Measurements from ENCODE around the gene FOXF1. TPM values are rescaled to one million over a fixed set of nuclear protein-coding genes. Genes with fewer than 3 reads are reported as not detected.

The FOXF1 gene
- total RNA-seq, 2 experiments from 2014 or later, result not detected

DNA sequence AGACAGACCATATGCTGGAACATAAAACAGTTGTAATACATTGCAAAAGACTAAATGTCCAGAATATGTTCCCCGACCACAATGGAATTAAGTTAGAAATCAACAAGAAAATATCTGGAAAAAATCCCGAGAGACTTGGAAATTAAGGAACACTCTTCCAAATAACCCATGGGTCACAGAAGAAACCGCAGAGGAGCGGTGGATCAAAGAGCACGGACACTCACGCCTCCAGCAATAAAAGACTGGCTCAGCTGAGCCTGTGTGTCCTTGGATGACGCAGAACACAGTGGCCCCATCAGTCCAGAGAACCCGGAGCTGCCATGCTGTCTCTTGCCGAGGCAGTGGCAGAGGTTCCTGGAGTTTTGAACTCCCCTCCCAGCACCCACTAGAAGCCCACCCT is 30.9 kb upstream of the FOXF1 start:
- DNase-seq, result no peak

DNA sequence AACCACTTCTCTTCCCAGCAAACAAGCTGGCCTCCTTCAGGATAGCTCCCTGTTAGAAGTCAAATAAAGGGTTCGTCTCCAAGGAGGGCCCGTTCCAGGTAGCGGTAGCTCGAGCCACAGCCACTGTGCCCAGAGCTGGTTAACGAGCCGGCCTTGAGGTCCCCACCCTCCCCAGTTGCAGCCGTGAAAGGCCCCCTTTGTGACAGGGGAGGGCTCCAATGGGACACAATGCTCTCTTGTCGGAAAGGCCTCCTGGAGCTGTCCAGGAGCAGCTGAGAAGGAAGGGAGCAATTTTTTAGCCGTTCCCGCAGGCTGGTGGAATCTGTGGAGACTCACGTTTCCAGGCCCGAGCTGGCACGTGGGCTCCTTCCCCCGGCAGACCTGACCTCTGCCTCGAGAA is 29.9 kb upstream of the FOXF1 start:
- DNase-seq, result no peak
- ChIA-PET CTCF (no interaction called here), POLR2A (no interaction called here)
- Mint-ChIP-seq H3K4me1 (no peaks in the 10 kb centered on the region), H3K36me3 (ENCODE audit: low read depth) (no peaks in the 10 kb centered on the region), H3K4me3 (no peak overlapping the region), H3K27ac (no peak overlapping the region), H3K27me3 (peaks cover 15% of the 10 kb centered on the region), H3K9me3 (no peaks in the 10 kb centered on the region)

More for the DNA sequence above, 30.9 kb upstream of the FOXF1 start:
- ChIA-PET CTCF (no interaction called here), POLR2A (no interaction called here)
- Mint-ChIP-seq H3K4me3 (no peak overlapping the region), H3K4me1 (no peaks in the 10 kb centered on the region), H3K27me3 (peaks cover 18% of the 10 kb centered on the region), H3K27ac (no peak overlapping the region), H3K9me3 (no peaks in the 10 kb centered on the region), H3K36me3 (ENCODE audit: low read depth) (no peaks in the 10 kb centered on the region)

DNA sequence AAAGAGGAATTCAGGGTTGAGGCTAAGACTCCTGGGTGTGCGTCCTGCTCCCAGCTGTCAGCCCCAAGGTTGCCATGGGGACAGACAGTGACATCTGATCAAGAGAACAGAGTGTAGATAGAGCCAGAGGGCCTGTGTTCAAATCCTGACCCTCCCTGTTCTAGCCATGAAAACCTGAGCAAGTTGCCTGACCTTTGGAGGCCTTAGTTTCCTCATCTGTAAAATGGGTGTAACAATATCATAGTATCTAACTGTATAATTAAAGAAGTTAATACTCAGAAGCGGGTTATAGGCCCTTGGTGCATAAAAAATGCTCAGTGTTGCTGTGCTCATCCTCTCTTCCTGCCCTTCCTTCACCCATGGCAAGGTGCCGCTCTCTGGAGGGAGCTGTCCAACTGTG is 28.7 kb upstream of the FOXF1 start:
- CTCF ChIA-PET, result no interaction called here
- peaks cover 14% of the 10 kb centered on the region for H3K27me3 Mint-ChIP-seq
- no peaks in the 10 kb centered on the region for H3K9me3 Mint-ChIP-seq
- POLR2A ChIA-PET, result no interaction called here
- H3K4me3 Mint-ChIP-seq, result no peak overlapping the region
- no peaks in the 10 kb centered on the region for H3K36me3 Mint-ChIP-seq (ENCODE audit: low read depth)
- DNase-seq, result no peak
- H3K4me1 Mint-ChIP-seq, result no peaks in the 10 kb centered on the region
- H3K27ac Mint-ChIP-seq, result no peak overlapping the region

DNA sequence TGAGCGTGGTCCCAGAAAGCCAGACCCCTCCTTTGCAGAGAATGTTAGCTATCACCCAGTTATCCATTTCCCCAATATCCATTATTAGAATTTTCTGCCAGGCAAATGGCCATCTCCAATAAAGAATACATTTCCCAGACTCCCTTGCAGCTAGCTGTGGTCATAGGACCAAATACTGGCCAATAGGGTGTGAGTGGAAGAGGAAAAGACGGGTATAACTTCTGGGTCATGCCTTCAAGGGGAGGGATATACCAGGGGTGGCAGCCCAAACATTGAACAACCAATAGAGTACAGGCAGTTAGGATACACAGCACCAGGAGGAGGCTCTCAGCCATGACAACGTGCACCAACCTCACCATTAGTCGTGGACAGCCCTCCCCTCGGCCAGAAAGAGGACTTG is 26.1 kb upstream of the FOXF1 start:
- no peaks in the 10 kb centered on the region for H3K9me3 Mint-ChIP-seq
- ChIA-PET POLR2A (no interaction called here), CTCF (no interaction called here)
- no peak overlapping the region for H3K4me3 Mint-ChIP-seq
- no peak overlapping the region for H3K27ac Mint-ChIP-seq
- peaks cover 3% of the 10 kb centered on the region for H3K27me3 Mint-ChIP-seq
- H3K36me3 Mint-ChIP-seq (ENCODE audit: low read depth), result no peaks in the 10 kb centered on the region
- H3K4me1 Mint-ChIP-seq, result no peaks in the 10 kb centered on the region
- DNase-seq, result no peak

DNA sequence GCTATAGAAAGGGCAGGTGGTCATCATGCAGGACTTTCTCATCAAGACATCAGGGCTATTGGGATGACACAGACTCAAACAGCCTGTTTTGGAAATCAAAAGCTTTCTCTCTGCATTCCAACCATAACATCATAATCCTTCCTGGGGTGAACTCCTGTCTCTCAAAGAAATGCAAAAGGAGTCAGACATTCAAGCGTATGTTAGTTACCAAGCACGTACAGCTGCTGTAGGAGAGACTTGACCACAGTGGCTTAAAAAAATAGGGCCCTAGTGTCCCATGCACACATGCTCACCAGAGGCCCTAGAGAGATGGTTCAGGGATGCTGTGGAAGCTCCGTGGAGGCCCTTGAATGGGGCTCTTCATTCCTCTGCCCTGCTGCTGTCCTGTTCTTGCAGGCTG is 24.6 kb upstream of the FOXF1 start:
- no peak for DNase-seq
- no peaks in the 10 kb centered on the region for H3K9me3 Mint-ChIP-seq
- H3K36me3 Mint-ChIP-seq (ENCODE audit: low read depth), result no peaks in the 10 kb centered on the region
- POLR2A ChIA-PET, result no interaction called here
- no peak overlapping the region for H3K27ac Mint-ChIP-seq
- no peak overlapping the region for H3K4me3 Mint-ChIP-seq
- CTCF ChIA-PET, result no interaction called here
- peaks cover 5% of the 10 kb centered on the region for H3K27me3 Mint-ChIP-seq
- H3K4me1 Mint-ChIP-seq, result no peaks in the 10 kb centered on the region

DNA sequence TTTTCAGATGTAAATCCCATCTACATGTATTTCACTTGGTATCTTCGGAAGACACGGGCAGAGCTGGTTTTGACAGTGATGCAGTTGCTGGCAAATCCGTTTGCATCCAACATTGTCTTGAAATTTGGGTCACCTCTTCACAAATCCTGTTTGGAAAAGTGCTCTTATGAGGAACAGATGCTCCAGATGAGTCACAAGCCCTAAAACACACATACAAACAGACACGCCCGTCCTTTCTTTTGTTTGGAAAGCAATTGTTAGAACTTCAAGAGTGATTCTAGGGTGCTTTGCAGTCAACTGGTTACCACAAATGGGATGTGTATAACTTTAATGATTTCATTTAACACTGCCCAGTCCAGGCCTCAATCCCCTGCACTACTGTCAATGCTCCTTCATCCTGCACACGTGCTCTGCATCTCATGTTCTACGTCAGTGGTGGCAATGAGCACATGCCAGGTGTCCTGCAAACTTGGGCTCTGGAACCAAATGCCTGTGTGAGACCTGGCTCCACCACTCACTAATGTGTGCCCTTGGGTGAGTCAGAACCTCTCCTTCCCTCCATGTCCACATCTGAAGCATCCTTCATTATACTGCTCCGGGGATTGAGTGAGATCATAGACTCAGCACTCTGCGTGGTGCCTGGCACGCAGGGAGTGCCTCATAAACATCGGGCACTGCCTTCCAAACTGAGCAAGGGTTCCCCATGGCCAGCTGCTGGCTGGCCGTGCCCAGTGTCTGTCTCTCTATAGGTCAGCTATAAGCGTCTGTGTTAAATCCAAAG is 19.3 kb upstream of the FOXF1 start:
- H3K9me3 Mint-ChIP-seq, result no peaks in the 10 kb centered on the region
- H3K4me1 Mint-ChIP-seq, result no peaks in the 10 kb centered on the region
- no peak overlapping the region for H3K27ac Mint-ChIP-seq
- no peak overlapping the region for H3K4me3 Mint-ChIP-seq
- POLR2A ChIA-PET, result no interaction called here
- CTCF ChIA-PET, result no interaction called here
- DNase-seq, result no peak
- H3K36me3 Mint-ChIP-seq (ENCODE audit: low read depth), result no peaks in the 10 kb centered on the region
- H3K27me3 Mint-ChIP-seq, result peaks cover 46% of the 10 kb centered on the region

DNA sequence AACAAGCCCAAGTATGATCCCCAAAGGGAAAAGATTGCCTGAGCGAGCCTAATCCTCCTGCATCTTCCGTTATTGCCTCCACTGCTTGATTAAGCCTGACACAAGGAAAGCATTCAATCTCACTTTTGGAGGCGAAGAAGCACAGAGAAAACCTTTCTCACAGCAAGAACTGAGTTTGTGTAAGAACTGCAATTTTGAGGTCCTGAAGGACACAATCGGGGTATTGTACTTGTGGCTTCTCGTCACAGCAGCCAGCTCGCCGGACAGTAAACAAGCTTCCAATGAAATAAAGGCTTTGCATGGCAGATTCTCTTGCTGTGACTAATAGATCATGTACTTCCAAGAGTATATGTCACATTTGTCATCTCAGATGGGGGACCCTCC is 18.7 kb upstream of the FOXF1 start:
- Mint-ChIP-seq H3K9me3 (no peaks in the 10 kb centered on the region), H3K27ac (no peak overlapping the region), H3K36me3 (ENCODE audit: low read depth) (no peaks in the 10 kb centered on the region), H3K4me1 (no peaks in the 10 kb centered on the region), H3K4me3 (no peak overlapping the region), H3K27me3 (peaks cover 52% of the 10 kb centered on the region)
- DNase-seq, result no peak
- POLR2A ChIA-PET, result no interaction called here
- CTCF ChIA-PET, result no interaction called here

DNA sequence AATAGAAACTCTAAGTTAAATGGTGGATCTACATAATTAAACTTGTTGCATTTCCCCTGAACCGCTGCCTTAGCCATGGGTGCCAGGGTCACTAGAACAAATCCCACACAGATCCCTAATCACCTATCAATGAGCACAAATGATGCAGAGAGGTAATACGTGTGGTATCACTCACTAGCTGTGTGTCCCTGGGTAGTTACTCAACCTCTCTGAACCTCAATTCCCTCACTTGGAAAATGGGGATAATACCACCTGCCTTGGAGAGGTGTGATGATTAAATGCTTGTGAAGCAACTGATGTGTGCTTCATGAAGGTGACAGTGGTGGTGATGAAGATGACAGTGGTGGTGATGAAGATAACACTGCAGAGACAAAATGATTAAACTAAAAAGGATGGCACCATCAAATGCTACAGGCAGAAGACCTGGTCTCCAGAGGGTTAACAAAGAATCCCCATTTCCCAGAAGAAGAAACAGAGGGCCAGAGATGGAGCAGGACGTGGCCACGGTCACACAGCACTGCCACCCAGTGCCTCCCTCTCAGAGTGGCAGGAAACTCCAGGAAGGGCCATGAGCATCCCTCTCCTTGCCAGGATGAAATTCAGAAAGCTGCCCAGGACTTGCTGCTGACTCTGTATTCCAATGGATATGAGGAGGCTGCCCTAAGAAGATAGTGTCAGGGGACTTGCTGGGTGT is 17.9 kb upstream of the FOXF1 start:
- CTCF ChIA-PET, result no interaction called here
- Mint-ChIP-seq H3K9me3 (no peaks in the 10 kb centered on the region), H3K36me3 (ENCODE audit: low read depth) (no peaks in the 10 kb centered on the region), H3K27me3 (peaks cover 56% of the 10 kb centered on the region), H3K4me3 (no peak overlapping the region), H3K27ac (no peak overlapping the region), H3K4me1 (no peaks in the 10 kb centered on the region)
- POLR2A ChIA-PET, result no interaction called here
- no peak for DNase-seq

DNA sequence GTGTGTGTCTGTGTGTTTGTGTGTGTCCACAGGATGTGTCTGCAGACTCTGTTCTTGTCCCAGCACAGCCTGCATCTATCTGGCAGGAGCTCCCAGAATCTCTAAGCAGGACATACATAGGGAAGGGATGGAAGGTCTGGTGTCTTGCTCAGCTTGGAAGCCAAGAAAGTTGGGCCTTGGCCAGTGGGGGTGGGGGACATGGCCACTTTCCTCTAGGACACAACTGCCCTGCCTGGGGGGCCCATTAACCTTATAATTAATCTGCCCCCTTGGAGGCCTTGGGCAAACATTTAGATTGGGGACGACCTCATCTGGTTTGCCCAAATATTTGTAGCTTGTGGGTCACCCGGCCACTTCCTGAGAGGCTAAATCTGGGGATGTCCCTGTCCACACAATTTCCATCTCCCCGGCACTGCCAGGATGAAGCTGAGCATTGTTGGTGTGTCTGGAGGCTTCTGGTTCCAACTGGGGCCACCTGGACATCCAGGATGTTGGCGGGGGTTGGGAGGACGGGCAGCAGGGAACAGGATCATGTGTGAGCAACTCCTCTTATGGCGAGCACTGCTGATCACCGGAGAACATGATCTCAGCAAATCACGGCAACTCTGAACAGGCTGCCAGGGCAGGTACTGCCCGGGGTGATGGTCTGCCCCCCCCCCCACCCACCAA is 17.2 kb upstream of the FOXF1 start:
- Mint-ChIP-seq H3K4me1 (no peaks in the 10 kb centered on the region), H3K4me3 (no peak overlapping the region), H3K27me3 (peaks cover 60% of the 10 kb centered on the region), H3K9me3 (no peaks in the 10 kb centered on the region), H3K36me3 (ENCODE audit: low read depth) (no peaks in the 10 kb centered on the region), H3K27ac (no peak overlapping the region)
- CTCF ChIA-PET, result no interaction called here
- POLR2A ChIA-PET, result no interaction called here
- no peak for DNase-seq

DNA sequence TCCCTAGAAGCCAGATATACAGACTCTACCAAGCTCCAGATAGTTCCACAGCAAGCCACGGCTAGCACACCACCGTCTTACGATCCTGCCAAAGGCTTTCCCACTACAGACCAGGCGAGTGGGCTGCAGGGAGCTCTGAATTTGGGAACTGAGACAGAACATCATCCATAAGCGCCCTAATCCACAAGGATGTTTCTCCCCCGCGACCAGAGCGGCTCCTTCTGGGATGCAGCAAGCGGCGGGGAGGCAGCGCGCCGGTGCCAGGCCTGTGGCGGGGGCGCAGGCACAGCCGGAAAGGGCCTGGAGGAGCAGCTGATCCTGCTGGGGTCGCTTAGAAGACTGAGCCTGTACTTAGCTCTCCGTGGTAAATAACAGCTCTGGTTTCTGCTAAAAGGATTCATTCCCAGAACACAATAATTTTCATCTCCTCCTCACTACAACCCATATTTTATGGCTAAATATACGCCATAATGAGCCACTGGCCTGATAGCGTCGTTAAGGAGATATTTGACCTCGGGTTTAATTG is 16.2 kb upstream of the FOXF1 start:
- CTCF ChIA-PET, result no interaction called here
- H3K27ac Mint-ChIP-seq, result no peak overlapping the region
- POLR2A ChIA-PET, result no interaction called here
- H3K4me1 Mint-ChIP-seq, result no peaks in the 10 kb centered on the region
- H3K36me3 Mint-ChIP-seq (ENCODE audit: low read depth), result no peaks in the 10 kb centered on the region
- no peak for DNase-seq
- H3K9me3 Mint-ChIP-seq, result no peaks in the 10 kb centered on the region
- no peak overlapping the region for H3K4me3 Mint-ChIP-seq
- peaks cover 65% of the 10 kb centered on the region for H3K27me3 Mint-ChIP-seq

DNA sequence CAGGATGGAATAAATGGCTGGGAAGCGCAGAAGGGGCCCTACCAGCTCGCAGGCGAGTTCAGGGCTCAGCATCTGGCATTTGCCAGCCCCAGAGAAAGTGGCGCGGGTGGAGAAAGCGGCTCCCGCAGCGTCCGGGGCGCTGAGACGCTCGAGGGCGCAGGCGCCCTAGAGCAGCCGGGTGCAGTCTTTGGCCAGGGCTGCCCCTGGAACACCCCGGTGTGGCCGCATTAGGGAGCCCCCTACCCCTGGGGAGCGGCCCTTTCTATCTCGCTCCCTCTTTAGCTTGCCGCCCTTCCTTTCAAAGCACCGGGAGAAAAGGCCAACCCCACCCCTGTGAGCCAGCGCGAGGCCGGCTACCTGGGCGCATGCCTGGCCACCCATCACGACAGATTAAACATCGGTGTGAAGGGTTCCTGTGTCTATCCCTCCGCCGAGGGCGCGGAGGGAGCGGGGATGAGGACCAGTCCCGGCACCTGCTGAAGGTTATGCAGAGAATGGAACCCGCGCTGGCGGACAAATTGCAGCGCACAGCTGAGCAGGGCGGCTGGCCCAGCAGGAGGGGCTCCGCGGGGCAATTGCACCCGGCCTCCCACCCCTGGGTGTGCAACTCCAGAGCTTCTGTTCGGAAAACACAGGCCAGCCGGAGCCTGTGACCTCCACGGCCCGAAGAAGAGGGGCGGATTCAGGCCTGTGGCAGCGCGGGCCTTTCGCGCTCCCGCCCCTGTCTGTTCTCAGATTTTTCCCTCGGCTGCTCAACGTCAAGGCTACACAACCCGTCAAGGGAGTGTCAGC is 15.6 kb upstream of the FOXF1 start:
- no peaks in the 10 kb centered on the region for H3K9me3 Mint-ChIP-seq
- POLR2A ChIA-PET, result no interaction called here
- H3K4me3 Mint-ChIP-seq, result no peak overlapping the region
- CTCF ChIA-PET, result no interaction called here
- no peaks in the 10 kb centered on the region for H3K36me3 Mint-ChIP-seq (ENCODE audit: low read depth)
- H3K27ac Mint-ChIP-seq, result no peak overlapping the region
- H3K27me3 Mint-ChIP-seq, result peaks cover 71% of the 10 kb centered on the region
- no peak for DNase-seq
- no peaks in the 10 kb centered on the region for H3K4me1 Mint-ChIP-seq

DNA sequence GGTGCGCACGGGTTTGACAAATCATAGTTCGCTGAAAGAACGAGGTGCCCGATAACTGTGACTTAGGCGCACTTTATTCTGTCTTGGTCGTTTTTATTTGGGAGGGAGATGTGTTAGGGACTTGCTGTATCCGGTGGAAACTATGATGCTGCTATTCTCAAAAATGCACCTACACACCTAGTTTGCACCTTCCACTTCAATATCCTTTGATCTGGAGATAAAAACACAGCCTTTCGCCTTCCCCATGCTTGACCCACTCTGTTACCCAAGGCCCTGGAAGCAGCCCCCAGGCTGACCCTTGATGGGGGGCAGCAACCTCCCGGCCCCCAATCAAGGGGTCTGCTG is 15.0 kb upstream of the FOXF1 start:
- ChIA-PET POLR2A (no interaction called here), CTCF (no interaction called here)
- Mint-ChIP-seq H3K27me3 (peaks cover 77% of the 10 kb centered on the region), H3K36me3 (ENCODE audit: low read depth) (no peaks in the 10 kb centered on the region), H3K9me3 (no peaks in the 10 kb centered on the region), H3K4me3 (no peak overlapping the region), H3K4me1 (no peaks in the 10 kb centered on the region), H3K27ac (no peak overlapping the region)
- no peak for DNase-seq

DNA sequence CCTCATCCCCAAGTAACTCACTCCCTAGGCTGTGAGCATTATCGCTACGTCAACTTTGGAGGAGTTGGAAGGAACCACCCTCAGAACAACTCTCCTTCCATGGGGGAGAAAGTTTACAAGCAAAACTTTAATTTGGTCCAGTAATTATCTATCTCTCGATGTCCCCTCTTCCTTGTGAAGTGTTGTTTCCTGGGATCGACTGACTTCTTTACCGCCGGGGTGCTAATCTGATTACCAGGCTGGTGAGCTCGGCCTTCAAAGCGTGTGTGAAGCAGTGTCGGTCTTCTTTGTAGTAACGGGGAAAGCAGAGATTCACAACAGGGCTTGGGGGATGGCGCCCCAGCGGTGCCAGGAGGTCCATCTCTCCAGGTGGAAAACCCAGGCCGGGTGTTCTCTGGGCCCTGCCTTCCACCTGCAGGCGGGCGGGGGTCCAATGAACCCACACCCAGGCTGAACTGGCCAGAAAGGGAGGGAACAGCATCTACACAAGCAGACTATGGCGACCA is 14.5 kb upstream of the FOXF1 start:
- H3K27ac Mint-ChIP-seq, result no peak overlapping the region
- CTCF ChIA-PET, result no interaction called here
- POLR2A ChIA-PET, result no interaction called here
- H3K9me3 Mint-ChIP-seq, result no peaks in the 10 kb centered on the region
- no peak for DNase-seq
- H3K36me3 Mint-ChIP-seq (ENCODE audit: low read depth), result no peaks in the 10 kb centered on the region
- H3K4me1 Mint-ChIP-seq, result no peaks in the 10 kb centered on the region
- H3K27me3 Mint-ChIP-seq, result peaks cover 80% of the 10 kb centered on the region
- H3K4me3 Mint-ChIP-seq, result no peak overlapping the region
